Mesothelial cell of epicardium (in vitro differentiated cells): ENCODE measurements around the gene CAPN12. TPM values are rescaled to one million over a fixed set of nuclear protein-coding genes. Genes with fewer than 3 reads are reported as not detected.

Source experiments
- DNase-seq, 2 experiments: peaks; one replicate each; pipeline ENCODE4 v3.0.0; 2021; ENCODE audit warnings: low spot score in 2 of 2; ENCODE audit not compliant: unreplicated experiment in 2 of 2
- H3K27ac Mint-ChIP-seq: 2 replicates; pipeline ENCODE4 v1.8.0; 2021; ENCODE audit warnings: mixed read lengths
- H3K27me3 Mint-ChIP-seq: 2 replicates; pipeline ENCODE4 v1.8.0; 2021; ENCODE audit warnings: low read depth, mixed read lengths
- H3K36me3 Mint-ChIP-seq: 2 replicates; pipeline ENCODE4 v1.8.0; 2021; ENCODE audit warnings: mixed read lengths
- H3K4me1 Mint-ChIP-seq: 2 replicates; pipeline ENCODE4 v1.8.0; 2021; ENCODE audit warnings: mixed read lengths
- H3K4me3 Mint-ChIP-seq: 2 replicates; pipeline ENCODE4 v1.8.0; 2021; ENCODE audit warnings: mild to moderate bottlenecking, moderate library complexity, mixed read lengths
- H3K9me3 Mint-ChIP-seq: 2 replicates; pipeline ENCODE4 v1.8.0; 2021; ENCODE audit warnings: mixed read lengths
- CTCF ChIP-seq: fragments of 200-600 bp; sonication (generic); IDR thresholded peaks from one replicate; pipeline ENCODE4 v1.5.0; 2021; ENCODE audit warnings: antibody characterized with exemption; ENCODE audit not compliant: unreplicated experiment
- total RNA-seq: library from RNA; stranded (reverse); gene quantifications from 3 replicates; pipeline ENCODE4 v1.2.1, GENCODE V29; 2021

CAPN12 gene
- total RNA-seq, 1 donor from 2014 or later = 6.7 TPM

DNA sequence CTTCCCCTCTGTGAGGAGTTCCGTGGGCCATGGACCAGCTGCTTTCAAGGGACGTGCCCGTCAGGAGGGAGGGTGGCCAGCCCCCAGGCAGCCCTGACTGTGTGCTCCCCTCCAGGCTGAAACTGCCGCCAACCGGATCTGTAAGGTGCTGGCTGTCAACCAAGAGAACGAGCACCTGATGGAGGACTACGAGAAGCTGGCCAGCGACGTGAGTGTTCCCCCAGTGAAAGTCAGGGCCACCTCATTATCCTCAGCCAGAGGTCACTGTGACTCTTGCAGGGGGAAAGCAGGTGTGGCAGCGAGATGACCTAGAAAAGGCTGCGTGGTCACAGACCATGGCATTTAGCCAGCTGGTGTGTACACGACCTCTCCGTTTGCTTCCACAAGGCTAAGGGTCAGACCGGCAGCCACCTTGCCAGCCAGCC is 29.9 kb downstream of the CAPN12 start:
- Mint-ChIP-seq H3K4me1 (peaks cover 5% of the 10 kb centered on the region), H3K36me3 (peaks cover 9% of the 10 kb centered on the region), H3K27ac (no peak overlapping the region), H3K4me3 (no peak overlapping the region), H3K27me3 (no peaks in the 10 kb centered on the region), H3K9me3 (no peaks in the 10 kb centered on the region)
- TF ChIP-seq CTCF = no peak
- no peak for DNase-seq

- Mint-ChIP-seq H3K4me1 (peaks cover 3% of the 10 kb centered on the region), H3K27ac (no peak overlapping the region), H3K9me3 (no peaks in the 10 kb centered on the region), H3K36me3 (peaks cover 9% of the 10 kb centered on the region), H3K4me3 (no peak overlapping the region), H3K27me3 (no peaks in the 10 kb centered on the region)
- no peak for TF ChIP-seq CTCF
- DNase-seq = no peak
Measured at GRCh38 chr19:38713865-38714264, 30.4 kb downstream of the CAPN12 start.

DNA sequence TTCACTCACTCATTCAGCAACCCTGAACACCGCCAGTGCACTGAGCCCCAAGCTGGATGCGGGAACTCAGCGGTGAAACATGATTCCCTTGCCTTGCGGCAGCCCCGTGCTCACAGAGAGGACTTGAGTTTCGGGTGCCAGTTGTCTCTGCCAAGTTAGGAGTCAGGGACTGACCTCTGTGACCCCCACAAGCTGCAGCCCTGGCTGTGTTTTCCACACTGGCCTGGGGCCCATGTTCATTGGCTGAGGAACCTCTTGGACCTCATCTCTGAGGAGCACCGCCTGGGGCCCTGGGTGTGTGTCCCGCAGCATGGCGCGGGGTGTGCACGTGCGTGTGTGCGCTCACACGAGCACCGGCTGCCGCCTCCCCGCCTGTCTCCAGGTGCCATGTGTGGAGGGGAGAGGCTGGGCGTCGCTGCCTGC is 31.0 kb downstream of the CAPN12 start:
- Mint-ChIP-seq H3K27me3 (no peaks in the 10 kb centered on the region), H3K27ac (no peak overlapping the region), H3K4me3 (no peak overlapping the region), H3K4me1 (no peaks in the 10 kb centered on the region), H3K9me3 (no peaks in the 10 kb centered on the region), H3K36me3 (peaks cover 11% of the 10 kb centered on the region)
- no peak for TF ChIP-seq CTCF
- DNase-seq = no peak

GRCh38 chr19:38712161-38712748 is 32.0 kb downstream of the CAPN12 start:
- no peaks in the 10 kb centered on the region for H3K4me1 Mint-ChIP-seq
- H3K27ac Mint-ChIP-seq = no peak overlapping the region
- peaks cover 13% of the 10 kb centered on the region for H3K36me3 Mint-ChIP-seq
- no peaks in the 10 kb centered on the region for H3K9me3 Mint-ChIP-seq
- no peaks in the 10 kb centered on the region for H3K27me3 Mint-ChIP-seq
- no peak overlapping the region for H3K4me3 Mint-ChIP-seq
- TF ChIP-seq CTCF = no peak
- DNase-seq = no peak

DNA sequence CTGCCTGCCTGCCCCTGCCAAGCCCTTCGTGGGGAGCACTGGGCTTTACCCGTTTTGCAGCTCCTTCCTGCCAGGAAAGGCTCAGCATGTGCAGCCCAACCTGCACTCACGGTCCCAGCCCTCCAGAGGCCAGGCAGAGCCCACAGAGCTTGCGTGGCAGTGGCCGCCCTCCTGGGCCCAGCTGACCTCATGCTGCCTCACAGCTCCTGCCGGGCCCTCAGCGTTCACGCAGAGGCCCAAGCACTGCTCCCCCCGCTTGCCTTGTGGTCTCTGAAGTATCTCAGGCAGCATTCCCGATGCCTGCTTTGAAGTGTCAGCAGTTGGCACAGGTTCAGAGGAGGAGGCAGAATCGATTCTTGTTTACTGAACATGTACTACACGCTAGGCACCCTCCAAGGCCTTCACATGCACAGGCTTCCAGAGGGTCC is 32.5 kb downstream of the CAPN12 start:
- Mint-ChIP-seq H3K36me3 (peaks cover 16% of the 10 kb centered on the region), H3K27me3 (no peaks in the 10 kb centered on the region), H3K4me1 (no peaks in the 10 kb centered on the region), H3K4me3 (no peak overlapping the region), H3K27ac (no peak overlapping the region), H3K9me3 (no peaks in the 10 kb centered on the region)
- no peak for TF ChIP-seq CTCF
- no peak for DNase-seq
